HG02981 (cell line): Measurements from ENCODE around the gene JAGN1.
"Not testable (repeated sequence)": the region's sequence is repeated elsewhere in the genome, so short reads cannot be mapped to it uniquely, and the experiment has no call there.

Experiments
- ATAC-seq: cut with Tn5 transposase; IDR thresholded peaks from one replicate; pipeline ENCODE4 v1.9.1; 2021; ENCODE audit warnings: mild to moderate bottlenecking, moderate library complexity; ENCODE audit not compliant: unreplicated experiment

JAGN1 gene

DNA sequence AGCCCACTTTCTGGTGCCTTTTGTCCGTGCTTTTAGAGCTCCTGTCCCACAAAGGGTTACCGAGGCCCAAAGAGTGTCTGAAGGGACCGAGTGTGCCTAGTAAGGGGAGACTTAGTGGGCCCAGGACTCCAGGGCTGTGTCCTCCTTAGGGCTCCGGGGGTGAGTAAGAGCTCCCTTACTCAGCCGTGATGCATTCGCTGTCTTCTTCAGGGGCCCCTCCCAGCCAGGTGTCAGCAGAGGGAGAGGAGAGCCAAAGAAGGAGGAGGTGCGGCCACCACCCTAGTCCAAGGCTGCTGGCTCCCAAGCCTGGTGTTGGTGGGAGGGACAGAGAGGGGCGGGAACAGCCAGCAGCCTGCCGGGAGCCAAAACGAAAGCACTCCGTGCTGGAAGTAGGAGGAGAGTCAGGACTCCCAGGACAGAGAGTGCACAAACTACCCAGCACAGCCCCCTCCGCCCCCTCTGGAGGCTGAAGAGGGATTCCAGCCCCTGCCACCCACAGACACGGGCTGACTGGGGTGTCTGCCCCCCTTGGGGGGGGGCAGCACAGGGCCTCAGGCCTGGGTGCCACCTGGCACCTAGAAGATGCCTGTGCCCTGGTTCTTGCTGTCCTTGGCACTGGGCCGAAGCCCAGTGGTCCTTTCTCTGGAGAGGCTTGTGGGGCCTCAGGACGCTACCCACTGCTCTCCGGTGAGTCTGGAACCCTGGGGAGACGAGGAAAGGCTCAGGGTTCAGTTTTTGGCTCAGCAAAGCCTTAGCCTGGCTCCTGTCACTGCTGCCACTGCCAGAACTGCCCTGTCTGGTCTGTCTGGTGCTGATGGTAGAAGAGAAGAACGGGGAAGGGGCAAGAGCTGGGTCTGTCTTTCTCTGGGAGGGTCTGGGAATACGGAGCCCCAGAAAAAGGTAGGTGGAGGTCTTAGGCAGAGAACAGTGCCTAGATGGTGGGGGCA is 26.6 kb downstream of the JAGN1 start, which contains the start of gene IL17RC:
TSS of gene IL17RC (plus strand) at position 365 of the 947 bp plus-strand sequence. CDS start at position 583, 218 bp downstream.
- no peak for ATAC-seq

DNA sequence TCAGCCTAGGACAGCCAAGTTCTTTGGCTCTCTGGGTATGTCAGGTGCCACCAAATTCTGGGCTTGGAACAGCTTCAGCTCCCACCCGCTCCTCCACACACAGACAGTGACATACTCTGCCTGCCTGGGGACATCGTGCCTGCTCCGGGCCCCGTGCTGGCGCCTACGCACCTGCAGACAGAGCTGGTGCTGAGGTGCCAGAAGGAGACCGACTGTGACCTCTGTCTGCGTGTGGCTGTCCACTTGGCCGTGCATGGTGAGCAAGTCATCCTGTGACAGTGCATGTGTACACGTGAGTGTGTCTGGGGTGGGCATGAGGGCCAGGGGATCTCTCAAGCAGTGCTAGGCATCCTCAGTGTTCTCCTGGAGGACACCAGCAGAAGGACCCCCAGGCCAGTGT is 27.4 kb downstream of the JAGN1 start:
- no peak for ATAC-seq

DNA sequence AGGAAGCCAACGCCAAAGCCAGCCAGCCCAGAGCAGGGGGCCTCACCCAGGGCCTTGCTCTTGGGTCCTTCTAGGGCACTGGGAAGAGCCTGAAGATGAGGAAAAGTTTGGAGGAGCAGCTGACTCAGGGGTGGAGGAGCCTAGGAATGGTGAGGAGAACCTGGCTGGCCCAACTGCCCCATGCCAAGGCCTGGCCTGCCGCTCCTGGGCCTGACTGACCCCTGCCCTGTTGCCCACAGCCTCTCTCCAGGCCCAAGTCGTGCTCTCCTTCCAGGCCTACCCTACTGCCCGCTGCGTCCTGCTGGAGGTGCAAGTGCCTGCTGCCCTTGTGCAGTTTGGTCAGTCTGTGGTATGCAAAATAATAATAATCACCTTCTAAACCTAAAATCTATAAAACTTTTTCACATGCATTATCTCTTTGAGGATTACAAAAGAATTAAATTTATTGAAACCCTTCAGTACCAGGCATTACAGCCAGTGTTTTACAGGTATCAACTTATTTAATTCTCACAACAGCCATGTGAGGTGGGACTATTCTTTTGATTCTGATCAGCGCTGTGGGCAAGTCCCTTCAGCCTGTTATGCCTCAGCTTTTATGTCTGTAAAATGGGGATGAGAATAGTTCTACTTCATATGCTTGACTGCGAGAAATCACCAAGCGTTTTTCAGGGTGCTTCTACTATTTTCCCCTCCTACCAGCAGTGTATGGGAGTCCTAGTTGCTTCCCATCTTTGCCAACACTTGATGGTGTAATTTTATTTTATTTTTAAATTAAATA is 28.0 kb downstream of the JAGN1 start:
- no peak for ATAC-seq

DNA sequence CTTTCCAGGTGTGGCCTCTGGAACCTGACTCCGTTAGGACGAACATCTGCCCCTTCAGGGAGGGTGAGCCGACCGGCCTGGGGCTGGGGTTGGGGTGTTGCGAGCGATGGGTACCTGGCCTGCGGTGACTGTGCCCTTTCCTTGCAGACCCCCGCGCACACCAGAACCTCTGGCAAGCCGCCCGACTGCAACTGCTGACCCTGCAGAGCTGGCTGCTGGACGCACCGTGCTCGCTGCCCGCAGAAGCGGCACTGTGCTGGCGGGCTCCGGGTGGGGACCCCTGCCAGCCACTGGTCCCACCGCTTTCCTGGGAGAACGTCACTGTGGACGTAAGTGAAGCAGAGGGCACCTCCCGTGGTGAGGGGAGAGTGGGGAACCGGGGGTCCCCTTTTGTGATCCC is 37.7 kb downstream of the JAGN1 start:
- no peak for ATAC-seq

DNA sequence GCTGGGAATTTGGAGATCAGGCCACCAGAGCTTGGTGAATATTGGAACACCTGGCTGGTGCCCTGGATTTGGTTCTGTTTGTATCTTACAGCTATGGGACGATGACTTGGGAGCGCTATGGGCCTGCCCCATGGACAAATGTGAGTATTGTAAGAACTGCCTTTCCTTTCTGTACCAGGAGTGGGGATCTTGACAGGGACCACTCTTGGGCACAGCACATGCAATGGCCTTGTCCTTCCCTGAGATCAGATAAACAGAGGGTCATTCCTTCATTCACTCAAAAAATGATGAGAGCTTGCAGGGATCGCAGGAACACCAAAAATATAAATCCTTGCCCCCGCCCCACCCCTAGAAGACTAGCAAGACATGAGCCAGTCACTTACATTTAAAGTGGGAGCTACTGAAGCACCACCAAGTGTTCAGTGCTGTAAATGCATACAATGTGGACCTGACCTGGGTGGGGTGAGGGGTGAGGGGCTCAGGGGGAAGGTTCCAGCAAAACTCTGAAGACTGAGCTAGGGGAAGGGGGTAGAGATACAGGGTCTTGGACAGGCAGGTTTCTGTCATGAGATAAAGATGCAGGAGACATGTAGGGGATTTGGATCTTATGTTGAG is 40.5 kb downstream of the JAGN1 start:
- no peak for ATAC-seq

DNA sequence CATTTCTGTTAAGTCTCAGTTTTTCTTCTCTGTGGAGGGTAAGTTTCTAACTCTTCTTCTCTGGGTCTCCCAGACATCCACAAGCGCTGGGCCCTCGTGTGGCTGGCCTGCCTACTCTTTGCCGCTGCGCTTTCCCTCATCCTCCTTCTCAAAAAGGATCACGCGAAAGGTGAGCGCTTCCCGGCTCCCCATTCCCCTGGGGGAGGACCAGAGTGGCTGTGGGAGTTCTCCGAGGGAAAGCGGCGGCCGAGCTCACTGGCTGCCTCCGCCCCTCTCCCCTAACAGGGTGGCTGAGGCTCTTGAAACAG is 42.1 kb downstream of the JAGN1 start:
- no peak for ATAC-seq

DNA sequence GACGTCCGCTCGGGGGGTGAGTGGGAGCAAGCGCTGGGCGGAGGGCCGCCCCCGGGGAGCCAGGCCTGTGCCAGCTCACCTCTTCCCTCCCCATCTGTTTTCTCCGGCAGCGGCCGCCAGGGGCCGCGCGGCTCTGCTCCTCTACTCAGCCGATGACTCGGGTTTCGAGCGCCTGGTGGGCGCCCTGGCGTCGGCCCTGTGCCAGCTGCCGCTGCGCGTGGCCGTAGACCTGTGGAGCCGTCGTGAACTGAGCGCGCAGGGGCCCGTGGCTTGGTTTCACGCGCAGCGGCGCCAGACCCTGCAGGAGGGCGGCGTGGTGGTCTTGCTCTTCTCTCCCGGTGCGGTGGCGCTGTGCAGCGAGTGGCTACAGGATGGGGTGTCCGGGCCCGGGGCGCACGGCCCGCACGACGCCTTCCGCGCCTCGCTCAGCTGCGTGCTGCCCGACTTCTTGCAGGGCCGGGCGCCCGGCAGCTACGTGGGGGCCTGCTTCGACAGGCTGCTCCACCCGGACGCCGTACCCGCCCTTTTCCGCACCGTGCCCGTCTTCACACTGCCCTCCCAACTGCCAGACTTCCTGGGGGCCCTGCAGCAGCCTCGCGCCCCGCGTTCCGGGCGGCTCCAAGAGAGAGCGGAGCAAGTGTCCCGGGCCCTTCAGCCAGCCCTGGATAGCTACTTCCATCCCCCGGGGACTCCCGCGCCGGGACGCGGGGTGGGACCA is 42.6 kb downstream of the JAGN1 start:
- ATAC-seq, result peak; percentile 67

DNA sequence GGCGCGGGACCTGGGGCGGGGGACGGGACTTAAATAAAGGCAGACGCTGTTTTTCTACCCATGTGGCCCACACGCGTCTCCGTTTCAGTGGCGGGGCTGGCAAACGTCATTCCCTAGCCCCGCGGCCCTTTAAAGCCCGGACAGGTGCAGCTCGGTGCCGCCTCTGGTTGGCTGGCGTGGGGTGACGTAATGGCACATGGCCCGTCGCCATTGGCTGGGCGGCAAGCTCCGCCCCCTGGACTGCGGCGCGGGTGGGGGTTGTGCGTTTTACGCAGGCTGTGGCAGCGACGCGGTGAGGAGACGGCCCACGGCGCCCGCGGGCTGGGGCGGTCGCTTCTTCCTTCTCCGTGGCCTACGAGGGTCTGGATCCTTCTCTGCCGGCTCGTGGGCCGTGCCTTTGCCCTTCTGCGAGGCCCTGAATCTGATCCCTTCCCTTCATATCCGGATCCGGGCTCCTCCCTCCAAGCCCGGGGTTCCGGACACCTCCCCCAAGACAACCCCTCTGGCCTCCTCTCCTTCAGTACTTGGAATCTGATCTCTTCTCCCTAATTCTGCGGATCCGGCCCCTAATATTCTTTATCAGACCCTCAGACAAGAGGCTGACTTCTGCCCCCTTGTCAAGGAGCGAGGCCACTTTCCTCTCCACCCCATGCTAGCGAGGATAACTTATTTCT is 43.3 kb downstream of the JAGN1 start, which contains the start of gene CRELD1:
TSS of gene CRELD1 (plus strand) at position 274 of the 674 bp plus-strand sequence. CDS start 605 bp downstream, outside the sequence.
- peak; percentile 80 for ATAC-seq

GRCh38 chr3:9934235-9934621 is 43.8 kb downstream of the JAGN1 start:
- ATAC-seq, result no peak

GRCh38 chr3:9934993-9935392 is 44.6 kb downstream of the JAGN1 start:
- ATAC-seq, result no peak

DNA sequence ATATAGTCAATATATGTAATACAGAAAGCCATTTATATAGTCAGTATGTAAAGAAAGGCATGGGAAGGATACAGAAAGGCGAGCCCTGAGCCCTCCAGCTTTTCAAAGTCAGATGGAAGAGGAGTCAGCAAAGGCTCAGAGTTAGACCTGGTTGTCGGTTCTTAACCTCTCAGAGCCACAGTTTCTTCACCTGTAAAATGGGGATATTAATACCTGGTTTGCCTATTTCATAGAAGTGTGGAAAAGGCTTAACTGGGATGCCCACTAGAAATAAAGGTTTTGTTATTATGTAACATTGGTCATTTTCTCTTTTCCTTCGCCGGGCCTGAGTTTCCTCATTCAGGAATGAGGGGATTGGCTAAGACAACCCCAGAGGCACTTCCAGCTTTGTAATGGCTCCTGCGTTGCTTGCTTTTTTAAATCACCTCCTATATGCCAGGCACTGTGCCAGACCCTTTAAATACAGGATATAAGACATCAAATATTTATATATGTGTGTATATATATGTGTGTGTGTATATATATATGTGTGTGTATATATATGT is 45.6 kb downstream of the JAGN1 start:
- ATAC-seq, result no peak

GRCh38 chr3:9937486-9938238 is 47.3 kb downstream of the JAGN1 start:
- no peak for ATAC-seq

DNA sequence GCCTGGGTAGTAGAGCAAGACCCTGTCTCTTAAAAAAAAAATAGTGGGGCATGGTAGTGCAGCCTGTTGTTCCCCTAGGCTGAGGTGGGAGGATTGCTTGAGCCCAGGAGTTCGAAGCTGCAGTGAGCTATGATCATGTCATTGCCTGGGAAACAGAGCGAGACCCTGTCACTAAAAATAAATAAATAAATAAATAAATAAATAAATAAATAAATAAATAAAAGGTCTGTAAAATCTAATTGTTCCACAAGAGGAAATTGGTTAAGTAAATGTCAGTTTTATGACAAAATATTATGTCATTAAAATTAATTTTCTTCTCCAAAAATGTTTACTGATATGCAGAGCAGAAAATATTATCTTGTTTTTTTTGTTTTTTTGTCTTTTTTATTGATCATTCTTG is 48.6 kb downstream of the JAGN1 start:
- no peak for ATAC-seq

DNA sequence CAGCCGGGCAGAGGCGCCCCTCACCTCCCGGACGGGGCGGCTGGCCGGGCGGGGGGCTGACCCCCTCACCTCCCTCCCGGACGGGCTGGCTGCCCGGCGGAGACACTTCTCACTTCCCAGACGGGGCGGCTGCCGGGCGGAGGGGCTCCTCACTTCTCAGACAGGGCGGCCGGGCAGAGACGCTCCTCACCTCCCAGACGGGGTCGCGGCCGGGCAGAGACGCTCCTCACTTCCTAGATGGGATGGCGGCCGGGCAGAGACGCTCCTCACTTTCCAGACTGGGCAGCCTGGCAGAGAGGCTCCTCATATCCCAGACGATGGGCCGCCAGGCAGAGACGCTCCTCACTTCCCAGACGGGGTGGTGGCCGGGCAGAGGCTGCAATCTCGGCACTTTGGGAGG is 49.5 kb downstream of the JAGN1 start:
- not testable (repeated sequence) for ATAC-seq

- no peak for ATAC-seq
Measured at GRCh38 chr3:9940746-9941145, 50.3 kb downstream of the JAGN1 start.

- no peak for ATAC-seq
Measured at GRCh38 chr3:9942164-9942563, 51.8 kb downstream of the JAGN1 start.

GRCh38 chr3:9942934-9943690 is 52.7 kb downstream of the JAGN1 start:
- ATAC-seq, result no peak
